ENCODE data around the gene SCAMP4. TPM values are rescaled to one million over a fixed set of nuclear protein-coding genes. Genes with fewer than 3 reads are reported as not detected.

Gene SCAMP4
- total RNA-seq, 1 experiment from 2014 or later = 81.3 TPM

DNA sequence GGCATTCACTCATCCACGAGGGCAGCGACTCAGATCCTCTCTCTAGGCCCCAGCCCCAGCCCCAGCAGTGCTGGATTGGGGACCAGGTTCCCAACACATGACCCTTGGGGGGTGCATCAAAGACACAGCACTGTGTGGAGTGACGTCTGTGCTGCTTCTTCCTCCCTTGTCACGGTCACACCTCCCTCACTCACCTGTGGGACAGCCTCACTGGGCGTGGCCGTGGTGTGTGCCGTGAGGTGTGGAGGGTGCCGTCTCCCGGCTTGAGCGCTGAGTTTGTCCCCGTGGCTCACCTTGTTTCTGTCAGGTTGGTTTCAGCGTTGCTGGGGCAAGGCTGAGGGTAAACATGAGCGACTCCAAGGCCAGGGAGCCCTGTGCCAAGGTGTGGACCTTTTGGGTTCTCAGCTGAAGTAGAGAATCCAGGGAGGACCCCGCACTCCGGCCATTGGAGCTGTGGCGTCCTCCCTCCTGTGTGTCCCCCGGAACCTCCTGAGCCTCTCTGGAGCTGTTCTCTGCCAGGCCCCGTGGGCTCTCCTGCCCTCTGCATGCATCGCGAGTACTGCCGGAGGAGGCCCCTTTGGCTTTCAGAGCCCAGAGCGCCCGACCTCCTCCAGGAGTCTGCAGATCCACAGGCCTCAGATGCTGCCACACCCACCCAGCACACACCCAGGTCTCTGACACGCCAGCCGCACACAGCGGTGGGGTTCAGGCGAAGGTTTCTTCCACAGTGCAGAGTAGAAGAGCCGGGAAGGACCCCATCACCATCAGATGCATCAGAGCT is 69.4 kb downstream of the SCAMP4 start (continued):
- TF ChIP-seq, protein P1, sequence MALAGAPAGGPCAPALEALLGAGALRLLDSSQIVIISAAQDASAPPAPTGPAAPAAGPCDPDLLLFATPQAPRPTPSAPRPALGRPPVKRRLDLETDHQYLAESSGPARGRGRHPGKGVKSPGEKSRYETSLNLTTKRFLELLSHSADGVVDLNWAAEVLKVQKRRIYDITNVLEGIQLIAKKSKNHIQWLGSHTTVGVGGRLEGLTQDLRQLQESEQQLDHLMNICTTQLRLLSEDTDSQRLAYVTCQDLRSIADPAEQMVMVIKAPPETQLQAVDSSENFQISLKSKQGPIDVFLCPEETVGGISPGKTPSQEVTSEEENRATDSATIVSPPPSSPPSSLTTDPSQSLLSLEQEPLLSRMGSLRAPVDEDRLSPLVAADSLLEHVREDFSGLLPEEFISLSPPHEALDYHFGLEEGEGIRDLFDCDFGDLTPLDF (CRISPR knock-in tag; IDR thresholded peaks at IDR 0.05) = no peak
- TF ChIP-seq RELA (CRISPR knock-in tag; IDR thresholded peaks at IDR 0.05; ENCODE audit: borderline replicate concordance) (no peak), ZNF317 (CRISPR knock-in tag; IDR thresholded peaks at IDR 0.05; ENCODE audit: borderline replicate concordance, low read depth) (no peak), ZNF423 (CRISPR knock-in tag; IDR thresholded peaks at IDR 0.05) (no peak), GTF2I (CRISPR knock-in tag; conservative IDR thresholded peaks at IDR 0.05) (no peak), SOX15 (CRISPR knock-in tag; IDR thresholded peaks at IDR 0.05) (no peak), ZNF121 (CRISPR knock-in tag; IDR thresholded peaks at IDR 0.05) (no peak)
- TF ChIP-seq, protein P2, sequence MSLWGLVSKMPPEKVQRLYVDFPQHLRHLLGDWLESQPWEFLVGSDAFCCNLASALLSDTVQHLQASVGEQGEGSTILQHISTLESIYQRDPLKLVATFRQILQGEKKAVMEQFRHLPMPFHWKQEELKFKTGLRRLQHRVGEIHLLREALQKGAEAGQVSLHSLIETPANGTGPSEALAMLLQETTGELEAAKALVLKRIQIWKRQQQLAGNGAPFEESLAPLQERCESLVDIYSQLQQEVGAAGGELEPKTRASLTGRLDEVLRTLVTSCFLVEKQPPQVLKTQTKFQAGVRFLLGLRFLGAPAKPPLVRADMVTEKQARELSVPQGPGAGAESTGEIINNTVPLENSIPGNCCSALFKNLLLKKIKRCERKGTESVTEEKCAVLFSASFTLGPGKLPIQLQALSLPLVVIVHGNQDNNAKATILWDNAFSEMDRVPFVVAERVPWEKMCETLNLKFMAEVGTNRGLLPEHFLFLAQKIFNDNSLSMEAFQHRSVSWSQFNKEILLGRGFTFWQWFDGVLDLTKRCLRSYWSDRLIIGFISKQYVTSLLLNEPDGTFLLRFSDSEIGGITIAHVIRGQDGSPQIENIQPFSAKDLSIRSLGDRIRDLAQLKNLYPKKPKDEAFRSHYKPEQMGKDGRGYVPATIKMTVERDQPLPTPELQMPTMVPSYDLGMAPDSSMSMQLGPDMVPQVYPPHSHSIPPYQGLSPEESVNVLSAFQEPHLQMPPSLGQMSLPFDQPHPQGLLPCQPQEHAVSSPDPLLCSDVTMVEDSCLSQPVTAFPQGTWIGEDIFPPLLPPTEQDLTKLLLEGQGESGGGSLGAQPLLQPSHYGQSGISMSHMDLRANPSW (CRISPR knock-in tag; conservative IDR thresholded peaks at IDR 0.05; ENCODE audit: low read depth) = no peak
- TF ChIP-seq, protein P3, sequence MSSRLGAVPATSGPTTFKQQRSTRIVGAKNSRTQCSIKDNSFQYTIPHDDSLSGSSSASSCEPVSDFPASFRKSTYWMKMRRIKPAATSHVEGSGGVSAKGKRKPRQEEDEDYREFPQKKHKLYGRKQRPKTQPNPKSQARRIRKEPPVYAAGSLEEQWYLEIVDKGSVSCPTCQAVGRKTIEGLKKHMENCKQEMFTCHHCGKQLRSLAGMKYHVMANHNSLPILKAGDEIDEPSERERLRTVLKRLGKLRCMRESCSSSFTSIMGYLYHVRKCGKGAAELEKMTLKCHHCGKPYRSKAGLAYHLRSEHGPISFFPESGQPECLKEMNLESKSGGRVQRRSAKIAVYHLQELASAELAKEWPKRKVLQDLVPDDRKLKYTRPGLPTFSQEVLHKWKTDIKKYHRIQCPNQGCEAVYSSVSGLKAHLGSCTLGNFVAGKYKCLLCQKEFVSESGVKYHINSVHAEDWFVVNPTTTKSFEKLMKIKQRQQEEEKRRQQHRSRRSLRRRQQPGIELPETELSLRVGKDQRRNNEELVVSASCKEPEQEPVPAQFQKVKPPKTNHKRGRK (CRISPR knock-in tag; IDR thresholded peaks at IDR 0.05; ENCODE audit: borderline replicate concordance) = no peak

DNA sequence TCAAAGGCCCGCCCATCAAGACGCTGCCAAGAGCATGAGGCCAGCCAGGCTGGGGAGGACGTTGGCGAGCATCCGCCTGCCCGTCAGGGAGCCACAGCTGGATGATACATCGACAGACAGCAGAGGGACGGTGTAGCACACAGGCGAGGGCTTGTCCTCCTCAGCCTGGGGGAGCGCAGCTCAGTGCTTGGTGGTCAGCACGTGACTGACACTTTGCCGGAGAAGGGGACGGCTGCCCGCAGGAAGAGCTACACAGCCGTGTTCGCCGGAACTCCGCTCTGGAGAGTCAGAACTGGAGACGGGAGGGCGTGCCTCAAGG is 69.9 kb downstream of the SCAMP4 start:
- TF ChIP-seq ZNF317 (CRISPR knock-in tag; IDR thresholded peaks at IDR 0.05; ENCODE audit: borderline replicate concordance, low read depth) = no peak
- no peak for TF ChIP-seq NFE2L1 (CRISPR knock-in tag; IDR thresholded peaks at IDR 0.05)
- TF ChIP-seq RELA (CRISPR knock-in tag; IDR thresholded peaks at IDR 0.05; ENCODE audit: borderline replicate concordance) = no peak
- no peak for TF ChIP-seq CREB1 (CRISPR knock-in tag; IDR thresholded peaks at IDR 0.05)
- no peak for TF ChIP-seq ZNF263 (CRISPR knock-in tag; IDR thresholded peaks at IDR 0.05; ENCODE audit: low read depth)
- POLR2A ChIA-PET = interaction anchor here (1.0 kb wide), 1 partner anchor 76 kb away, joined by 3 read pairs; the partner anchor contains the start of gene MKNK2
- no peak for DNase-seq (ENCODE audit: low spot score)
- no peak for ATAC-seq
- peaks cover 4% of the 10 kb centered on the region for H3K36me3 Mint-ChIP-seq
- H3K4me3 Mint-ChIP-seq = no peak overlapping the region
- peak overlapping the region; percentile 69 for H3K27ac Mint-ChIP-seq
- H3K4me1 Mint-ChIP-seq = no peaks in the 10 kb centered on the region
- CTCF ChIA-PET = interaction anchor here (0.7 to 1.9 kb wide), 3 partner anchors 29 to 76 kb away, joined by 3 to 5 read pairs (median 3); no protein-coding TSS in a partner anchor
- H3K27me3 Mint-ChIP-seq (ENCODE audit: low read depth) = no peaks in the 10 kb centered on the region
- H3K9me3 Mint-ChIP-seq = no peaks in the 10 kb centered on the region

Other genes with a start within 250 kb of the SCAMP4 start
- gene ONECUT3, start 151.9 kb upstream of the SCAMP4 start, total RNA-seq (2021) = 0.04 TPM in 1 of 3 replicates, not detected in the others
- 5.5 to 8.2 TPM (median 8.0 TPM) in 3 replicates for gene ATP8B3, start 93.1 kb upstream of the SCAMP4 start, total RNA-seq (2021)
- gene REXO1, start 56.9 kb upstream of the SCAMP4 start, total RNA-seq (2021) = 48.9 to 61.1 TPM (median 50.1 TPM) in 3 replicates
- 54.4 to 64.0 TPM (median 55.4 TPM) in 3 replicates for gene KLF16, start 41.8 kb upstream of the SCAMP4 start, total RNA-seq (2021)
- 55.0 to 60.7 TPM (median 57.3 TPM) in 3 replicates for gene ABHD17A, start 19.9 kb upstream of the SCAMP4 start, total RNA-seq (2021)
- 15.0 to 20.3 TPM (median 15.9 TPM) in 3 replicates for gene ADAT3, start within 50 bp of the SCAMP4 start, total RNA-seq (2021)
- gene CSNK1G2, start 35.8 kb downstream of the SCAMP4 start, total RNA-seq (2021) = 102 to 126 TPM (median 107 TPM) in 3 replicates
- 106 to 148 TPM (median 145 TPM) in 3 replicates for gene BTBD2, start 110.3 kb downstream of the SCAMP4 start, total RNA-seq (2021)
- gene MKNK2, start 145.8 kb downstream of the SCAMP4 start, total RNA-seq (2021) = 150 to 165 TPM (median 163 TPM) in 3 replicates
- gene MOB3A, start 190.9 kb downstream of the SCAMP4 start, total RNA-seq (2021) = 8.1 to 9.8 TPM (median 9.6 TPM) in 3 replicates
- gene IZUMO4, start 191.5 kb downstream of the SCAMP4 start, total RNA-seq (2021) = 0.73 to 1.9 TPM (median 1.8 TPM) in 3 replicates
- 160 to 190 TPM (median 163 TPM) in 3 replicates for gene AP3D1, start 246.2 kb downstream of the SCAMP4 start, total RNA-seq (2021)